NCI-H460 (cell line): ENCODE measurements around the gene VAMP1. TPM values are rescaled to one million over a fixed set of nuclear protein-coding genes. Genes with fewer than 3 reads are reported as not detected.

Source experiments
- DNase-seq: peaks from one replicate; pipeline ENCODE4 v3.0.0-alpha.2; 2016; ENCODE audit warnings: low read depth; ENCODE audit errors: extremely low read depth
- total RNA-seq: library from RNA; depleted of rRNA; stranded (reverse); fragments of >200 nt; shearing (Covaris generic); gene quantifications from 2 replicates; pipeline ENCODE4 v1.2.3, GENCODE V29; 2014

The VAMP1 gene
- total RNA-seq, 1 experiment from 2014 or later, result 14.3 TPM

DNA sequence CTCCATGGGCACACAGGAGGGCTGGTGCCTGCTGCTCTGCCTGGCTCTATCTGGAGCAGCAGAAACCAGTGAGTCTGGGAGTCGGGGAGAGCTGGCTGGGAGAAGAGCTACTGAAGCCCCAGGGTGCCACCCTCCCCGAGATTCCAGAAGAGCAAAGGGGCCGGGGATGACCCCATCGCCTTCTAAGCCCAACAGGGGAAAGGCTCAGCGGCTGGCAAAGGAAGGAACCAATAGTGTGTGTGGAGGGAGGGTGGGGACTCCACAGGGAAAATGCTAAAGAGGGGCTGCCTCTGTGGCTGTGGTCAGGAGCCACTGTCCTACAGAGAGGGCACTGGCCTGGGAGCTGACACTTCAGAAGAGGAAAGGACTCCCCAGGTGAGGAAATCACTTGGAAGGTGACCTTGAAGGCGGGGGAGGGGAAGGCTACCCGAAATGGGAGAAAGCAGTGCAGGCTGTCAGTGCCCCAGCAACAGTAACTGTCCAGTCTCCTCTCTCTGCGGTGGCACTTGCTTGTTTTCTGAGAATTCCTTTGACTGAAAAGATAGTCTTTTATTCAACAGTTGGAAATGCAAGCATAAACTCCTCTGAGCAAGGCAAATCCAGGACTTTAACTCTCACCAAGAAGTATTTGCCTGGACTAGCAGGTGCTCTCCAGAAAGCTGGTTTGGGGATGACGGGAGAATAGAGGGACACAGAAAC is 18.1 kb downstream of the VAMP1 start:
- no peak for DNase-seq

DNA sequence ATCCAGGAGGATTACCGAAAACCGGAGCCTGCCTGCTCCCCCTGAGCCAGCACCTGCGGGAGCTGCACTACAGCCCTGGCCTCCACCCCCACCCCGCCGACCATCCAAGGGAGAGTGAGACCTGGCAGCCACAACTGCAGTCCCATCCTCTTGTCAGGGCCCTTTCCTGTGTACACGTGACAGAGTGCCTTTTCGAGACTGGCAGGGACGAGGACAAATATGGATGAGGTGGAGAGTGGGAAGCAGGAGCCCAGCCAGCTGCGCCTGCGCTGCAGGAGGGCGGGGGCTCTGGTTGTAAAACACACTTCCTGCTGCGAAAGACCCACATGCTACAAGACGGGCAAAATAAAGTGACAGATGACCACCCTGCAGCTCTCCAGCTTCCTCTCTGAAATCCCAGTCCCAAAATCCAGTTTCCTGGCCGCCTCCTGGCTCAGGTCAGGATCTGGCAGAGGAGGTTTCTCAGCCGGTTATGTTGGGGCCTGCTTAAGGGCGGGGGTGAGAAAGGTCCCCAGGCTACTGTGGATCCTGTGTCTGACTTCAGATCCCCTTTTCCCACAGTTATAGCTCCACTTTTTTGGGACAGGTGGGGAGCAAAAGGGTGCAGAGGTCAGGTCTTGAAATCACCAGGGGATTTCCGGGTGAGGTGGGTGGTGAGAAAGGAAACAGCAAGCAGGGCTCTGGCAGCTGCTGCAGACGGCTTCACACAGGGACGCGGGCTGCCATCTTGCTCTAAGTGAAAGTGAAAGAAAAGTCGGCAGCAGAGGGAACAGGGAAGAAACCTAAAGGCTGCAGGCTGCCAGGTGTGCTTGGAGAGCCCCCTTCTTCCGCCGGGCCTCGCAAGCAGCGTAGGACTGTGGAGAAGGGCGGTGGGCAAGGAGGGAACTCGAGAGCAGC is 18.9 kb downstream of the VAMP1 start, which contains the start of gene TAPBPL:
Gene TAPBPL (plus strand): TSS at position 695 of the 897 bp plus-strand sequence. CDS start 207 bp downstream, outside the sequence.
- DNase-seq, result peak; percentile 51

DNA sequence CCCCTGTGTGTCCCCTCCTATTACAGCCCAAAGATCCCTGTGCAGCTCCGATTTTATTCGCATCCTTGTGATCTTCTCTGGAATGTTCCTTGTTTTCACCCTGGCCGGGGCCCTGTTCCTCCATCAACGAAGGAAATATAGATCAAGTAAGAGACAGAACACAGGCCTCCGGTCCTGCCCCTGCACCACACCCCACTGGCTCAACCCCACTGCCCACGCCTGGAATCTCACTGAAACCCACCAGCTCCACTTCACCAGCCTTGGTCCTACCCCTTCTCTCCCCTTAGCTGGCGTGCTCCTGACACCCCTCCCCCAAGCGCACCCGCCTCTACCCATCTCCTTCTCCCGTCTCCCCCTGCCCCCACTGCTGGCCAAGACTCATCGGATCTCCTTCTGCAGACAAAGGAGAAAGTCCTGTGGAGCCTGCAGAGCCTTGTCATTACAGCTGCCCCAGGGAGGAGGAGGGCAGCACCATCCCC is 19.6 kb downstream of the VAMP1 start:
- no peak for DNase-seq

DNA sequence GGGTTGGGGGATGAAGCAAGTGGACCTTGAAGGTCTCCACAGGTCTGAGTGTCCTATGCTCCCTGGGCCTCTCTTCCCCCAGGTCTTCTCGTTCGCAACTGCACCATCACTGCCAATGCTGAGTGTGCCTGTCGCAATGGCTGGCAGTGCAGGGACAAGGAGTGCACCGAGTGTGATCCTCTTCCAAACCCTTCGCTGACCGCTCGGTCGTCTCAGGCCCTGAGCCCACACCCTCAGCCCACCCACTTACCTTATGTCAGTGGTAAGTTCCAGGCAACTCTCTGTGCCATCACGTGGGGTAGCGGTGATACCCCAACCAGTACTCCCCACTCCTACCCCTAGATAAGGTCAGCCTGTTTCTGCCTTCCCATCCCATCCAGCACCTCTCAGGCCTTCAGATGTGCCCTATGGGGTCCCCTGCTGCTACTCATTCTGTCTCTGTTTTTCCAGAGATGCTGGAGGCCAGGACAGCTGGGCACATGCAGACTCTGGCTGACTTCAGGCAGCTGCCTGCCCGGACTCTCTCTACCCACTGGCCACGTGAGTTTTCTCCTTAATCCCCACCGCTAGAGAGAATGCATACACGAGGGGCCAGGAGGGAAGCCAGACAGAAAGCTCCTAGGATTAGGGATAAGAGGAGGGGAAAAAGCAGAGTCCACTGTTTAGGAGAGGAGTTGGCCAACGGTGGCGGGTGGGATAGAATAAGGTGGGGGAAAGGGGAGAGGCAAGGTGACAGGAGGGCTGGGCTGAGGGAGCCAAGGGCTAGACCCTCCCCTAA is 20.2 kb downstream of the VAMP1 start:
- no peak for DNase-seq

DNA sequence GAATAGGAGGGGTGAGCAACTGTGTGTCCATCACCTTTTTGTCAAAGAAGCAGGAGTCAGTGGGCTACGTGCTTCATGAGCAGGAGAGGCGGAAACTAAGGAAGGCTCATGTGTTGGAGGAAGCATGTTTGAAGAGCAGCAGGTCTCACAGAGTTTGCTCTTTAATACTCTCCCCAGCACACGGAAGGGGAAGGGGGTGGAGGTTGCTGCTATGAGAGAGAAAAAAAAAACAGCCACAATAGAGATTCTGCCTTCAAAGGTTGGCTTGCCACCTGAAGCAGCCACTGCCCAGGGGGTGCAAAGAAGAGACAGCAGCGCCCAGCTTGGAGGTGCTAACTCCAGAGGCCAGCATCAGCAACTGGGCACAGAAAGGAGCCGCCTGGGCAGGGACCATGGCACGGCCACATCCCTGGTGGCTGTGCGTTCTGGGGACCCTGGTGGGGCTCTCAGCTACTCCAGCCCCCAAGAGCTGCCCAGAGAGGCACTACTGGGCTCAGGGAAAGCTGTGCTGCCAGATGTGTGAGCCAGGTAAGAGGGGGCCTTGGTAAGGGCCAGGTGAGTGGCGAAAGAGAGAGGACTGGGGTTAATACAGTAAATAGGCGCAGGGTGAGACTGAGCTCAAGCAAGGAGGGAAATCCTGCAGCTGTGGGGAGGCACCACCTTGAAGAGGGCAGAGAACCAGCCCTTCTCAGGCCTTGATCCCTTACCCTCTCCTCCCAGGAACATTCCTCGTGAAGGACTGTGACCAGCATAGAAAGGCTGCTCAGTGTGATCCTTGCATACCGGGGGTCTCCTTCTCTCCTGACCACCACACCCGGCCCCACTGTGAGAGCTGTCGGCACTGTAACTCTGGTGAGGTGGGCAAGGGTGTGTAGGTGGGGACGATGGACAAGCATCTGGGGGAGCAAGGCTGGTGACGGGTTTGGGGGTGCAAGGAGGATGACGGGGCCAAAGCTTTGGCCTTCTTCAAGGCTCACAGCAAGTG is 25.5 kb downstream of the VAMP1 start, which contains the start of gene CD27:
Gene CD27 (plus strand): TSS at position 252 of the 985 bp plus-strand sequence. CDS start 141 bp downstream, at position 393.
- DNase-seq, result no peak

DNA sequence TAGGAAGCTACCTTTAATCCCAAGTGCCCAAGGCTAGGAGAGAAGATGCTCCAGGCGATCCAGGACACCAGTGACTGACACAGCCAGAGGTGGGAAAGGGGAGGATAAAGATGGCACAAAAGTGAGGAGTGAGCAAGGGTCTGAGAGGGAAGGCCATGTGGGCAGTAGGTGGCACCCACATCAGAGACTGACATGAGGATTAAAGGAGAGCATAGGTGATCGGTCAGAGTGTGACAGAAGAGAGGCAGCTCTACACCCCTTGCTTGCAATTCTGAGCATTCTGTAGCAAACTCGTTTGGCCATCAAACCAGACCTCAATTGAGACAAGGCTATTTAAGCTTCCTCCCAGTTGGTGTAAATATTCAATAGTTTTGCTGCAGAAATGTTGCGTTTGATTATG is 26.4 kb downstream of the VAMP1 start:
- DNase-seq, result no peak

DNA sequence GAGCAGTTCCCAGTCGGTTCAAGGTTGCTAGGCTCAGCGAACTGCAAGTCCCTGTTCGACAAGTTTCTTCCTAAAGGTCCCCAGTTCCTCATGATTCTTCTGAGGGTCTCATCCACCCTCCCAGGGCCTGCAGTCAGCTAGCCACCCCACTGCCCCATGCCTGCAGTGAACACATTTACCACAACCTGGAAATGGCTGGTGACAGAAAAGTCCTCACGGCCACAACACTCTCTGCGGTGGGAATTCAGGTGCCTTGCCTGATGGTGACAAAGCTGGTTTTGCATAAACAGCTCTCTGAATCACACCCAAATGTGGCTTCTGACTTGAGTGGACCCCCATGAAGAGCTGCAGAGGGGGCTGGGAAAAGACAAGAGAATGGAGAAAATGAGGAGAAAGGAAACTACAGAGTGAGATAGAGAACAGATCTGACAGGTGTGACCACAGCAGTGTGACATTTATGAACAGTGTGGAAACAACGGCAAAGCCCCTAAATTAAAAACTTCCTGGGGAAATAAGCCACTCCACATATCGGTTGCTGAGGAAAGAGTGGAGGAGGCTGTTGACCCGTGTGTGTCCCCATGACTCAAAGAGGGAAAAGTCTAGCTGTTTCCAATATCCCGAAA is 27.0 kb downstream of the VAMP1 start:
- DNase-seq, result no peak

DNA sequence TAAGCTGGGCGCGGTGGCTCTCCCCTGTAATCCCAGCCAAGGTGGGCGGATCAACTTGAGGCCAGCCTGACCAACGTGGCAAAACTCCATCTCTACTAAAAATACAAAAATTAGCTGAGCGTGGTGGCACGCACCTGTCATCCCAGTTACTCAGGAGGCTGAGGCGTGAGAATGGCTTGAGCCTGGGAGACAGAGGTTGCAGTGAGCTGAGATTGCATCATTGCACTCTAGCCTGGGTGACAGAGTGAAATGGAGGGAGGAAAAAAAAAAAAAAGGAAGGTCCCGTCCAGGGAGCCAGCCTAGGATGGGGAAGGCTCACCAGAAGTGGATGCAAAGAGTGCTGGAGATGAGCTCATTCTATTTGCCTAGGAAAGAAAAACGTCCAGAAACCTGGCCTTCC is 27.6 kb downstream of the VAMP1 start:
- DNase-seq, result no peak

DNA sequence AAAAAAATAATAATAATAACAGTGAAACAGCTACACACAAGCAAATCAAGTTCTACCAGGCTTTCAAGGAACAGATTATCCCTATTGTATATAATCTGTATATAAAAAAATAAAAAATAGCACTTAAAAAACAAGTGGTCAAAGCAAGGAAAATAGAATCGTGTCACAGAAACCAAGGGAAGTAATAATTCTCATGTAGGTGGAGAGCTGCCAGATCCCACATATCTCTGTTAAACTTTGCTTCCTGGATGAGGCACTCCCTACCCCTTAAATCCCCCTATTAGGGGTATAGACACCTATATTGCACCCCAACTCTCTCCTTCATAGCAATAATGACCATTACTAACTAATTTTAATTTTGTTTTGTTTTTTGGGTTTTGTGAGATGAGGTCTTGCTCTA is 30.1 kb downstream of the VAMP1 start:
- no peak for DNase-seq

DNA sequence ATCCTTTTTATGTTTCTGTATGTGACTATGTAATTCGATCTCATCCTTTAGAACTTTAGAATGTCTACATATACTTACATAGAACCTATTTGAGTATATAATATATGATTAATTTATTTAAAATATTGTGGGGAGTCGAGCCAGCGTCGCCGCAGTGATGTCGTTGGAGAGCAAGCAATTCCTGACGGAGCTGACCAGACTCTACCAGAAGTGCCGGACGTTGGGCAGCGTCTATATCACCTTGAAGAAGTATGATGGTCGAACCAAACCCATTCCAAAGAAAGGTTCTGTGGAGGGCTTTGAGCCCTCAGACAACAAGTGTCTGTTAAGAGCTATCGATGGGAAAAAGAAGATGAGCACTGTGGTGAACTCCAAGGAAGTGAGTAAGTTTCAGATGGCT is 32.1 kb downstream of the VAMP1 start:
- no peak for DNase-seq

DNA sequence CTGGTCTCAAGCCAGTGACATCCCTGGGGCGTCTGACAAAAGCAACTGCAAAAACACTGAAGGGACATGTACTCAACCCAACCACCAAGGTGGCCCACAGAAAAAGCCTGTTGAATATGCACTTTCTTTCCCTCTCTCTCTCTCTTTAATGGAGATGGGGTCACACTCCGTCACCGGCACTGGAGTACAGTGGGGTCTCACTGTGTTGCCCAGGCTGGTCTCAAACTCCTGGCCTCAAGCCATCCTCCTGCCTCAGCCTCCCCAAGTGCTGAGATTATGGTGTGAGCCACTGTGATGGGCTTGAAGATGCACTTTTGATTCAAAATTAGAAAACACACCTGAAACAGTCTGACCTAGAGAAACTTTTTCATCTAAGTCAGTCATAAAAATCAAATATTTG is 32.9 kb downstream of the VAMP1 start:
- no peak for DNase-seq

DNA sequence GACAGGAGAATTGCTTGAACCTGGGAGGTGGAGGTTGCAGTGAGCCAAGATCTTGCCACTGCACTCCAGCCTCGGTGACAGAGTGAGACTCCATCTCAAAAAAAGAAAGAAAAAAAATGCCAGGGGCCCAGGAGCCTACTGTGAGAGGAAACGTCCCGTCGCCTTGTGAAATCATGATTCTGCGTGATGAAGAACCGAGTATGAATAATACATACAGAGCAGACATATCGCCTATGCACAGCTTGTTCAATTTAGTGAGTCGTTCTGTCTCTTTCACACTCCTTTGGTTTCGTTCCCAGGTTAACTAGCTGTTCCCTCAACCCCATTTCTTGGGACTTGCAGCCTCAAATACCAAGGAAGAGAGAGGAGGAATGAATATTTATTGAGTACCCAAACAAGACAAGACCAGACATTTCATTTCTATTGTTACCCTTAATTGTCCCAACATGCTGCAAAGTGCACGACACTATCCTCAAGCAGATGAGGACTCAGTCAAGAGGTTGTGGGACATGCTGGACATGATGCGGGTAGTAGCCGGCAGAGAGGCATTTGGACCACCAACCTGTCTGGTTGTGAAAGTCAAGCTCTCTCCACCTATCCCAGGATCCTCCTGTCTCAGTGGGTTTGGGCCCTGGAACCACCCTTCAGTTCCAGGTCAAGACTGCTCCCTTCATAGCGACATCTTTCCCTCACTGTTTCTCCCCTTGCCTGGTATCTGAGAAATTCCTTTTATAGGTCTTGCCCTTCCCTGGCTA is 34.3 kb downstream of the VAMP1 start:
- no peak for DNase-seq

DNA sequence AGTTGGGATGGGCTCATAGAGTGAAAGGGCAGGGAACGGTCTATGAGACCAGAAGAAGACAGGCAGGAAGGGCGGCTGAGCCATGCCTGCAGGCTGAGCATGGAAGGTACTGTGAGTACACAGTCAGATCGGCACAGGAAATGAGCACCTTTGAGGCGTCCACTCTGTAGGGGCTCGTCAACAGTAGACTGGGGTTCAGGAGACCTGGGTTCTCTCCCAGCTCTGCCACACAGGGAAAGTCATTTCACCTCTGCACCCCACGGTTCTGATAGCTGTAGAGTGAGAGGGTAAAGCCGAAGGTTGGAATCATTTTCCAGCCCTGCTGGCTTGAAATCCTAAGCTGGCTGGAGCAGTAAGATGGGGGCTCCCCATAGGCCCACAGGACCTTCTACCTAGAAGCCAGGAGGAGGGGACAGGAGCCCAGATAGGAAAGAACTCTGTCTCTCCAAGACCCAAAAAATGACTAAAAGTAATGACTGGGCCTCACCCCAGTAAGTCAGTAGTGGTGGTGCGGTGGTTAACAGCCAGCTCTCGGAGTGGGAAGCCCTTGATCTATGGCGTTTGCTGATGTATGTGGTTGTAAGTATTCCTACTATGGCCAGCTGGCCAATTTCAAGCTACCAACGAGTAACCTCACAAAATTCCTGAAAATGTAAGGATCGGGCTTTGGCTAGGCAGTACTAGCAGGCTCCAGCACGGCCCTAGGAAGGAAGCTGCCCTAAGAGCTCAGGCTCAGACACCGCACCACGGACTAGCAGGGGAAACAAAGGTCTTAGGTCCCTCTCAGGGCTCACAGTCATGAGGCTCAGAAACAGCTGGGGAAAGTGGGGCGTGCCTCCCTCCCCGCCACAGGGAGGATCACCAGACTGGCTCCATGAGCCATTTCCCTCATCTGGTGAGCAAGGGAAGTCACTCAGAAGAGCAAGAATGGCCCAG is 36.0 kb downstream of the VAMP1 start:
- DNase-seq, result no peak

DNA sequence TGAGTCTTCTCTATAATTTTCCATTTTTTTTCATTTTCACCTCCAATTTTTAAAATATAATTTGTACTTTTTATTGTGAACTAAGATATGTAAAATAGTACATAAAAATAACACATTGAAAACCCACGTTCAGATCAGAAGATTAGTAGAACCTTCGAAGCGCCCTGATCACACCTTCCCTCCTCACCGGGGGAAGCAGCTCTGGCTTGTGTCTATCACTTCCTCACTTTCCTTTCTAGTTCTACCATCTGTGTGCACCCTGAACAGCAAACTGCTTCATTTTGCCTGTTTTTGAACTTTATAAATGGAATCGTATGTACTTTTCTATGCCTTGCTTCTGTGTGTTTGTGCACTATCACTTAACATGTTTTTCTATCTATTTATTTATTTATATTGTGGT is 37.5 kb downstream of the VAMP1 start:
- no peak for DNase-seq

DNA sequence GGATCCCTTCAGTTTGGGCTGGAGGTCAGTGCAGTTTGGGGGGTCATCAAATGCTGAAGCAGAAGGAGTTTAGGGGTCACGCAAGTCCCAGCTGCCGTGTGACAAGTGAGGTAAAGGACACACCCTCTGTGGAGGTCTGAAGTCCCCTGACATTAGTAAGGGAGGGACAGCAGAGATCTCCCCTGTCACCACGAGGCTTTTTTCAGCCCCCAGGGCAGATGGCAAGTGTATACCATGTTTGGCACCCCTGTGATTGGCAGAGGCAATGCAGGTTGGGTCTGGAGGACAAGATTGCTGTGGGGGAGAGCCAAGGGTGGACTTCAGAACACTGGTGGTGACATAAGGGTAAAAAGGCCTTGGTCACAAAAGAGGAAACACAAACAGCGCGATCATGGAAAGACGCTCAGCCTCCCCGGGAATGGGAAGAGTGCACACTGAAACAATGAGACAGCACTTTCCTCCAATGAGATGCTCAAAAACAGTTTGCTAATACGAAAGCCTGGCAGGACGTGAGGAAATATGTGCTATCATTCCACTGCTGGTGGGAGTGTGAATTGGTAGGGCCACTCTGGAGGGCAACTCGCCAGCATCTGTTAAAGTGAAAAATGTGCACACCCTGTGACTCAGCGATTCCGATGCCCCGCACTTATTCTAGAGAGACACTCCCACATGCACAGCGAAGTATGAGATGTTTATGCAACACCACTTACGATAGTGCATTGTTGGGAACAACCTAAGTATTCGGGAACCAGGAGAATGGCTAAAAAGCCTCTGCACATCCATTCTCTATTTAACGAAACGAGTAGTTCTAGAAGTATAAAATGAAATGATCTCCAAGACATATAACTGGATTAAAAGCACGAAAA is 40.1 kb downstream of the VAMP1 start:
- DNase-seq, result peak; percentile 99

DNA sequence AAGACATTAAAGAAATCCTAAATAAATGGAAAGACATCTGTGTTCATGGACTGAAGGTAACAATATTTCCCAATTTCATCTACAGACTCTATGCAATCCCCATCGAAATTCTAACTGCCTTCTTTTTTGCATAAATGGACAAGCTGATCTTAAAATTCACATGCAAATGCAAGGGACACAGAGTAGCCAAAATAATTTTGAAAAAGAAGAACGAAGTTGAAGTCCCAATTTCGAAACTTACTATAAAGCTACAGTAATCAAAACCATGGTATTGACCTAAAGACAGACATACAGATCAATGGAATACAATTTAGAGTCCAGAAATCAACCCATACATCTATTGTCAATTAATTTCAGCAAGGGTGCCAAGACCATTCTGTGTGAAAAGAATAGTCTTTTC is 42.2 kb downstream of the VAMP1 start:
- no peak for DNase-seq
